Renal cortex interstitium (tissue), 11 donors: ENCODE data around the gene PDE6B. TPM values are rescaled to one million over a fixed set of nuclear protein-coding genes. Genes with fewer than 3 reads are reported as not detected.

Experiments
- DNase-seq, 11 donors: peaks; one replicate each; pipeline ENCODE4 v3.0.0-alpha.2; 2013; ENCODE audit warnings: low read depth in 9 of 11, low spot score in 4 of 11; ENCODE audit errors: extremely low read depth in 1 of 11
- polyA plus RNA-seq, 3 donors: library from polyadenylated mRNA; unstranded; fragments of 120-200 nt; gene quantifications; one replicate each; pipeline ENCODE4 v1.2.1, GENCODE V29; 2013; ENCODE audit not compliant: insufficient read length in 3 of 3

PDE6B gene
- polyA plus RNA-seq, 3 donors, result 42.4 to 51.1 (median 44.0) TPM

DNA sequence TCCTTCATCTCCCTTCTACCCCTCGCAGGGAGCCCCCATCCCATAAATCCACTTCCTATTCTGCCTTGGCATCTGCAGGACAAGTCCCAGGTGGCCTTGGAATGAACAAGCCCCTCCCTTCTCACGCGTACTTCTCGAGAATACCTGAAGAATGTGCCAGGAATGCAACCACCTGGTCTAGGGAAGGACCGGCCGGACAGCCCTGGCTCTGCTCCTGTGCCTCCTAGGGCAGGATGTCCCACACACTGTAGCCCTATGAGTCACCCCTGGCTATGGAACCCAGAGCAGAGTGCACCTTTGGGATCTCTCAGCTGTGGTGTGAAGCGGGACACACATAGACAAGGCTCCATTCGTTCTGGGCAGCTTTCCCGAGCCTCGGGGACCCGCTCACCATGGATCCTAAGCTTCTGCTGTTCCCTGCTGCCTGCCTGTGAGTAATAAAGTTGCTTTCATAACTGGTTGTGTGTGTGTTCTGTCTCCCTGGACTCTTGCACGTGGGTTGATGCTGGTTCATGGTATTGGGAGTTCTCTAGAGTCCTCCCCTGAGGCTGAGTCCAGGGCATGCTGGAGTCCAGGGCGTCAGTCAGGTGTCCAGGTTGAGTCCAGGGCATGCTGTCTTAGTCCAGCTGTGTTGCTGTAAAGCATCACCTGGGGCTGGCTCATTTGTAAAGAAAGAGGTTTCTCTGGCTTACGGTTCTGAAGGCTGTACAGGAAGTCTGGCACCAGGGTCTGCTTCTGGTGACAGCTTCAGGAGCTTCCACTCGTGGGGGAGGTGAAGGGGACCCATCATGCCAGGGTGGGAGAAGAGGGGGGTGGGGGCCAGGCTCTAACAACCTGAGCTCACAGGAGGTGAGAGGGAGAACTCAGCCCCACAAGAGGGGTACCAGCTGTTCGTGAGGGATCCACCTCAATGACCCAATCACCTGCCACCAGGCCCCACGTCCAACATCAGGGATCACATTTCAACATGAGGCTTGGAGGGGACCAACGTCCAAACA is 7.4 kb upstream of the PDE6B start:
- DNase-seq, result no peak

DNA sequence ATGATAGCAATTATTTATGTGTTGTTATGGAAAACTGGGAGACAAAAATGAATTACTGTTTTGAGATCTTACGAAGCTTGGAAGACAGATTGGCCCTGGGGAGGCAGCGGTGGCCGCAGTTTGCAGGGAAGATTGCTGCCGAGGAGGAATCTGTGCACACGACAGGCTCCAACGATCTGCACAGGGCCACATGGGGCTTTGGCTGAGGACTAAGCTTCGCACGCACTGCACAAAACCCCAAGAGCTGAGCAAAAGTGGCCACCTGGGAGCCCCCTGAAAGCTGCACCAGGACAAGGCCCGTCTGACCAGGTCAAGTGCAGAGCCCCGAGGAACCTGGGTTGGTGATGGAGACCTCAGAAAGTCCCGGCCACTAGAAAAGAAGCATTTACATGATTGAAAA is 5.2 kb upstream of the PDE6B start:
- no peak for DNase-seq

DNA sequence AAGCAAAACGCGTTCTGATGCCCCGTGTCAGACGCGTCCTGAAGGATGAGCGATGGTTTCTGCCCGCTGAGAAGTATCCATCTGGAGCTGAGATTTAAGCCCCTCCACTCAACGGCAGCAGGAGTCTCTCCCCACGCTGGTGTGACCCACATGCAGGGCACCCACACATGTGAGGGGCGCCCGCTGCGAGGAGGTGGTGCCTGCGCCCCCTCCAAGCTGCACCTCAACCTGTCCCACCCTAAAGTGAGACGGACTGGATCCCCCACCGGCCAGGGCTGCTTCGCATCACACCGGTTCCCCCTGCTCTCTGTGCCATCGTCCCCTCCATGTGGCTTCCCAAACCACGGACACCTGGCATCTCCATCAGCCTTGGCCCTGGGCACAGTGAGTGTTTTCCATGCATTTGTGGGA is 4.5 kb upstream of the PDE6B start:
- no peak for DNase-seq

DNA sequence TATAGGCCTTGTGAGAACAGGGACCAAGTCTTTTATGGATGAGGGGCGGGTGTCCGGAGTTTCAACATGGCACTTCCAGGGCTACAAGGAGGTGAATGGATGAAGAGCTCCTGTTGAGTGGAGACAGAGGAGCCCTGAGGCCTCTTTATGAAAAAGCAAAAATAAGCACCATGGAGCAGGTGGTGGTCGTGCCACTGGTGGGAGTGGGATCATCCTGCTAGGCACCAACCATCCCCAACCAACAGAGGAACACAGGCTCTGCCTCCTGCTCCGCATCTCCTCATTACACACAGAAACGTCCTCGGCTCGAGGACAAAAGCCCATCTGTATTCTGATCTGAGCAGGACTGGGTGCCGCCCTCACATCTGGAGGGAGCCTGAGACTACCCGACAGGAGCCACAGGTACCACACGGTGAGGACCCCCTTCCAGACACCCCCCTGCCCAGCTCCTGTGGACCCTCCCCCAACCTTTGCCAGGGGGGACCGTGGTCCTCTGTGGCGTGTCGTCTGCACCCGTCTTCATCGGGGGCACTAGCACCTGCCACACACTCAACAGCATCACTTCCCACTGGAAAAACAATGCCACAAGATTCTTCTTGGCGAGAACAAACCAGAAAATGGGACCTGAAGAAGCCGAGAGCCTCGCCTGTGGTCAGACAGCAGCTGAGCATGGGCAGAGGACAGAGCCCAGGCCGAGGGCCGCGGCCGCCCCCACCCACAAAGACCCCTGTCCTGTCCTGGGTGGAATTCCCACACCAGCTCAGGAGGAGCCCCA is 3.9 kb upstream of the PDE6B start:
- no peak for DNase-seq

DNA sequence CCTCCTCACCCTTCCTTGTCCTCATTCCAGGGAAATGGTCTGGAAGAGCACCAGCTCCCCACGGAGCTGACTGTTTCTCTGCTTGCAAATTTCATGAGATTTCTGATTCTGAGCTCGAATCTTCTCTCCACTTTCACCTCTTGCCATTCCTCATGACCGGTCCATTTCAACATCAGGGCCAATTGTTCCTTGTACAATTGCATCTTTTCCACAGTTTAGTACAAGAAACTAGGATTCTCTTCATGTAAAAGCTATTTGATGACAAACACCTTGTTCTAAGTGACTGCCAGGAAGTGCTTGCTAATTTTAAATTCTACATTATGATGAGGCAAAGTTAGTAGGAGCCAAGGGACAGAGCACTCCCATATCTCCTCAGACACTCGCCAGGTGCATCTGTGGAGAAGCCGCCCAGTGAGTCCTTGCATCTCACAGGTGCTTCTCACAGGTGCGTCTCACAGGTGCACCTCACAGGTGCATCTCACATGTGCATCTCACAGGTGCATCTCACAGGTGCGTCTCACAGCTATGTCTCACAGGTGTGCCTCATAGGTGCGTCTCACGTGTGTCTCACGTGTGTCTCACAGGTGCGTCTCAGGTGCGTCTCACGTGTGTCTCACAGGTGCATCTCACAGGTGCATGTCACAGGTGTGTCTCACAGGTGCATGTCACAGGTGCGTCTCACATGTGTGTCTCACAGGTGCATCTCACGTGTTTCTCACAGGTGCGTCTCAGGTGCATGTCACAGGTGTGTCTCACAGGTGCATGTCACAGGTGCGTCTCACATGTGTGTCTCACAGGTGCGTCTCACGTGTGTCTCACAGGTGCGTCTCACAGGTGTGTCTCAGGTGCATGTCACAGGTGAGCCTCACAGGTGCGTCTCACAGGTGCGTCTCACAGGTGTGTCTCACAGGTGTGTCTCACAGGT is 3.0 kb upstream of the PDE6B start:
- no peak for DNase-seq

DNA sequence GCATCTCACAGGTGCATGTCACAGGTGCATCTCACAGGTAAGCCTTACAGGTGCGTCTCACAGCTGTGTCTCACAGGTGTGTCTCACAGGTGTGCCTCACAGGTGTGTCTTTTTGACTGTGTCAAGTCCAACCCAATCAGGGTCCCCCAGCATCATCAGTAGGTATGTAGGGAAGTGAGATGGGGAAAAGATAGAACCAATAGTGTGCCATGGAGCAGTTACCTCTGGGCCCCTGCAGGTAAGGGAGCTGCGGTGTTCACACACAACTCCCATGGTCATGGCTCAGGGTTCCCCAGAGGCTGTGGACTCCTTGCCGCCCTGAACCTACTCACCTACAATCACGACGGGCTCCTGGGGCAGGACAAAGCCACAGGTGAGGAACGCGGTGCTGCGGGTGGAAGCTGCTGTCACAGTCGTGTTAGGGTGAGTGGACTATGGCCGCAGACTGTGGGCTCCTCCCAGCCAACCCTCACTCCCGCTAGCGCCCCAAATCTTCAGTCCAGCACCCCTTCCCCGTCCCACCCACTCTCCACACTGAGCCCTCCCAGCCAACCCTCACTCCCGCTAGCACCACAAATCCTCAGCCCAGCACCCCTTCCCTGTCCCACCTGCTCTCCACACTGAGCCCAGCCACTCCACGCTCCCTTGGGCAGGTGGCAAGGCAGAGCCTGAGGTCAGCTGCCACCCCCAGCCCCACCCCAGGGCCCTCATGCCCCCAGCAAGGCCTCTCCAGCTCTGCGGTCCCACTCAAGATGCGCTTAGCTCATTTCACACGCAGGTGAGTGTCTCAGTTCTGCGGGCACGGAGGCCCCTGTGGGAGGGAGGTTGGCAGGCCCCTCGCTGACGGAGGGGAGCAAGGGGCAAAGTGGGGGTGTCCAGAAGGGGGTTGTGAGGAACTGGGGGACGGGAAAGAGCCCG is 2.1 kb upstream of the PDE6B start:
- no peak for DNase-seq

DNA sequence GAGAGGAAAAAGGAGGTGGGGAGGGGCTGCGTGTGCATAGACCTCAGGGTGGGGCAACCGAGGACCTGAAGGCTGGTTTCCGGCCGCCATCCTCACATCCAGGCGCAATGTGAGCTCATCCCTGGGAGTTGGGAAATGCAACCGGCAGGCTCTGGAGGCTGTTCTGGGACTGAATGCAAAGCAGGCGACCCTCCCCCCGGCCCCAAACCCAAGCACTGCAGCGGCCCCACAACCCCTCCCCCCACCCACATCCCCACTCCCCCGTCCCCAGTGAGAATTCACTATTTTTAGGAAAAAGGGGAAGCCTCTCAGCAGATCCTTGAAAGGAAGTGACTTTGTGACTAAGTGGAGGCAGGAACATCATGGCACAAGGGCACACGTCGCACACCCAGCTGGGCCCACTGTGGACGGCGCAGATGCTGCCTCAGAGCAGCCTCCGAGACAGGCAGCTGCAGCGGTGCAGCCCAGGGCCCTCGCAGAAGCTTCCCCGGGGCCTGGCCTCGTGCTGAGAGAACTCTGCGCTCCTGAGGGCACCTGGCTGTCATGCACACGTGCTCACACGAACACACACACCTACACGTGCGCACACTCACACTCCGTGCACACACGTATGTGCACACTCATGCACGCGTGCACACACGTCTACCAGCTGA is 1.3 kb upstream of the PDE6B start:
- DNase-seq, result no peak

DNA sequence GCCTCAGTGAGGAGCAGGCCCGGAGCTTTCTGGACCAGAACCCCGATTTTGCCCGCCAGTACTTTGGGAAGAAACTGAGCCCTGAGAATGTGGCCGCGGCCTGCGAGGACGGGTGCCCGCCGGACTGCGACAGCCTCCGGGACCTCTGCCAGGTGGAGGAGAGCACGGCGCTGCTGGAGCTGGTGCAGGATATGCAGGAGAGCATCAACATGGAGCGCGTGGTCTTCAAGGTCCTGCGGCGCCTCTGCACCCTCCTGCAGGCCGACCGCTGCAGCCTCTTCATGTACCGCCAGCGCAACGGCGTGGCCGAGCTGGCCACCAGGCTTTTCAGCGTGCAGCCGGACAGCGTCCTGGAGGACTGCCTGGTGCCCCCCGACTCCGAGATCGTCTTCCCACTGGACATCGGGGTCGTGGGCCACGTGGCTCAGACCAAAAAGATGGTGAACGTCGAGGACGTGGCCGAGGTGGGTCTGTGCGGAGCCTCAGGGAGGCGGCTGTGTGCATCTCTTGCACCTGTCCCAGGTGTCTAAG is 323 bp downstream of the PDE6B start:
- DNase-seq, result no peak

DNA sequence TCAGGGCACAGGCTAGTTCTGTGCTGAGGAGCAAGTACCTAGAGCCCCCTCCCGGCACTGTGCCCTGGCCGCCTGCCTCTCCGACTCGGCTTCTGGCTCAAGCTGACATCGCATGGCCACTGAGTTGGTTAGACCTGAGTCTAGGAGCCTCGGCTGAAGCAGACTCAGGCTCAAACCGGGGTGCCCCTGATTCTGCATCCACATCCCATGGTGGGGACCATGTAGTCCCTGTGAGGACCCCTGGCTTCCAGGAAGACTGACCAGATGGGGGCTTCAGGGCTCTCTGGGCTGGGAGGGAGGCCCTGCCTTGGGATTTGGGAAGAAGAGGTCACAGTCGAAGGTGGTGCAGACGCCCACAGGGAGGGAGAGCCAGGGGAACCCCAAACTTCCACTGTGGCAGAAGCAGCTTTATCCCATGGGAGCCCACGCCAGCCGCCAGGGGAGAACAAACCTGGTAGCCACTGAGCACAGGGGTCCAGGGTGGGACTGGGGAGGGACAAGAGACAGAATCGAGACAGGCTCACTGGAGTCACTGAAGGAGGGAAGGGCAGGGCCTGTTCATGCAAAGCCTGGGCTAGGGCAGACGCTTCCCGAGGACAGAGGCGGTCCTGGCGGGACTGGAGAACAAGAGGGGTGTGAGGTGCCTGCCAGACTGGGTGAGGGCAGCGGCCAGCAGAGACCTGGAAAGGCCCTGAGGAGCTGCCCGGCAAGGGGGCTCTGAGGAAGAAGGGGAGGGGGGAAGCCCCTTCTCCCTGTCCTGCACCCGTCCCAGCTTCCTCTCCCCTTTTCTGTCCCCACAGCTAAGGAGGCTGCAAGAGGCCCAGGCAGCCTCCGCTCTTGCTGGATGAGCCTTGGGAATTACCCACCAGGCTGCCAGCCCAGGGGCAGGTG is 1.1 kb downstream of the PDE6B start:
- DNase-seq, result no peak

DNA sequence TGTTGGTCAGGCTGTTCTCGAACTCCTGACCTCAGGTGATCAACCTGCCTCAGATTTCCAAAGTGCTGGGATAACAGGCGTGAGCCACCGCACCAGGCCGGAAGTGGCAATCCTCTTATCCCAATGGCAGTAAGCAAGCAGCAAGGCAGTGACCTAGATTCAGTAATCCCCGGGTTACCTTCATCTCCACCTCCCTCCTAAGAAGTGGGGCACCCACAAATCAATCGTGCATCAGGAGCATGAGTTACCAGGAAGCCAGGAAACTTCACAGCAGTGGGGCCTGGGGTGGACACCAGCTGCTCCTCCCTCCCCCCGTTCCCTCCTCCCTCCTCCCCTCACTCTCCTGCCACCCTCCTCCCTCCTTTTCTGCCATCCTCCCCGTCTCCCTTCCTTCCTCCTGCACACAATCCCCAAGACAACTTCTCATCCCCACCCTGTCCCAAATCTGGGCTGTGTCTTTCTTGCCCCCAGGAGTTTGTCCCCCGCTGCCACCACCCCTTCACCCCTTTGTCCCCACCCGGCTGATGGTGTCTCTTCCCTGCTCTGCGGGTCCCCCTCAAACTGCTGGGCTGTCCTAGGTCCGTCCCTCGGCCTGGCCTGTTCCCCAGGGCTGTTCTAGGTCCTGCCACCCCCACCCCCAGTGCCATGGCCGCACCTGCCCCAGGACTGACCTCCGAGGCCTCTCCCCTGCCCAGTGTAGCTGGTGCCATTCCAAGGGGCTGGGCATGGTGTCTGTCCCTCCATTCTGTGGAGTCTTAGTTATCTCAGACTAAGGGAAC is 2.2 kb downstream of the PDE6B start:
- DNase-seq, result no peak

DNA sequence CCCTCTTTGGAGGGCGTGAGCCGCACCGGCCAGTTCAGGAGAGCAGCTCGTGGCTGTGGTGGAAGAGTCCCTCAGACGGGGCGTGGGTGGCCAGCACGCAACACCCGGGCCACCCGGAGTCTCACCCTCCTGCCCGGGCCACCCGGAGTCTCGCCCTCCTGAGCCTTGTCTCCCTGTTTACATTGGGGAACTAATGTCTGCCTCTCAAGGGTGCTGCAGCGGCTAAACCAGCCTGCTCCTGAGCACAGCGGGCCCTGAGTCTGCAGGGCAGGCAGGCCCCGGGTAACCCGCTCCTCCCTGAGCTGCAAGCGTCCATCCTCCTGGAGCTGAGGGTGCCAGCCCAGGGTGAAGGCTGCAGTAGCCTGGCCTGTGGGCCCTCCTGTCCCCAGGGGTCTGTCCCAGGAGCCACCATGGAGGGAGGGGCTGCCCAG is 3.0 kb downstream of the PDE6B start:
- no peak for DNase-seq

DNA sequence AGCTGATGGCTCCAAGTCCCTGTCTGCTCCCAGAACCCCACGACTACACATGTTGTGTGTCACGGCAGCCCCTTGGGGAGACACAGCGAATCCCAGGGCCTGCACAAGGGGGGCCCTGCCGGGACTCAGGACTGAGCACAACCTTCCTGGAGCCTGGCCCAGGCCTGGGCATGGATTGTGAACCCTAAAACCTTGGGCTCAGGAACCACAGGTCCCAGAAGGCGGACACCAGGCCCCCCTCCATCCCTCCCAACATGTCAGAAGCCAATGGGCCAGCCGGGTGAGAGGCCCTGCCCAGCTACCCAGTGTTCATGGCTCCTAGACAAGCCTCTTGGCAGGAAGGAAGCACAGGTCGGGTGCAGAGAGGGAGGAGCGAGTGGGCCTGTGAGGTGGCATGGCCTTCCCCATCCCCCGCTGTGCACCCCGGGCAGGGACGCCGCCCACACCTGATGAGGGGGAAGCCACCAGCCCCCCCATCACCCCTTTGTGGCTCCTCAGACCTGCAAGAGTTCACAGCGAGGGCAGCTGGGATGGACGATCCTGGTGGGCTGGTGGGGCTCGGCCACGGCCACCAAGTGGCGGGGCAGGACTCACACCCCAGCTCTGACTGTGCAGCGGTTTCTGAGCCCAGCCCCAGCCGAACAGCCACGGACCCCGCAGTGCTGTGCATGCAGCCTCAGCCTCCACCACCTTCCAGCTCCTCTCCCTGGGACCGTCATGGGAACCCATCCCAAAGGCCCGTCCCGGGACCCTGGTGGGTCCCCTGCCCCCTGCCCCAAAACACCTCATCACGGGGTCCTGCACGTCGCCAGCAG is 3.7 kb downstream of the PDE6B start:
- DNase-seq, result no peak

DNA sequence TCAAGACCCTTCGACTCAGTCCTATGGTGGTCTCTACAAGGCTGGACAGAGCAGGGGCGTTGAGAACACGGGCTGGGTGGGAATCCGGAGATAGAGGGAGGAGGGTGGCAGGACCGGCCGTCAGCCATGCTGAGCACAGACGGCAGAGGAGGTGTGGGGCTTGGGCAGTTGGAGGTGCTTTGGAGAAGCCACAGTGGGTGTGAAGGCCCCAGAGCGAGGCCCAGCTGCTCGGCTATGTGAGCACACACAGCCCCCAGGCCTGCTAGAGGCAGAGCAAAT is 4.2 kb downstream of the PDE6B start:
- no peak for DNase-seq

DNA sequence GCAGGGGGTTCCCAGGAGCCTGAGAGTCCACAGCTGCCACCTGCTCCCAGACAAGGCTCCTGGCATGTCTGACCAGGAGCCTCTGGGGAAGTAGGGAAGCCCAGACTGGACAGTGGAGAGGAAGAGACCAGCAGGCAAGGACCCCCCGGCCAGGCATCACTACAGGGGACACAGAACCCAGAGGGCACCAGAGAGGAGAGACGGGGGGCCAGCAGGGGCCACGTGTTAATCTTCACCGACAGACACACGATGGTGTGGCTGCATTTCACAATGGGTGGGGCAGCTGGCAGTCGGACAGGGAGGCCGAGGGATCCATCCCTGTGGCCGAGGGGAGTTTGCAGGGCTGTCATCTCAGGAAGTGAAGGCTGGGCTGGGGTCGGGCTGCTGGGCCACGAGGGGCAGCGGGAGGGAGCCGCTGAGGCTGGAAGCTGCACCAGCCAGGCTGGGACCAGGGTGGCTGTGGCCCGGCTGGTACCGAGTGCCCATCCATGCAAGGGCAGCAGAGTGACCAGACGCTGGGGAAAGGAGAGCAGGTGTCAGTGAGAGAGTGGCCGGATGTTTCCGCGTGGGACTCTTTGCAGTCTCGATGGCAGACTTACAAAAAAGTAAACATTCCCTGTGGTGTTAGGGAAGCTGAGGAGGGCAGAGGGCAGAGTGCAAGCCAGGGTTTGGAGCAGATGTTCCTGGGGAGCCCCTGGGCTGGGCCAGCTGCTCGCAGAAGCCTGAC is 4.7 kb downstream of the PDE6B start:
- no peak for DNase-seq
